ENCODE data around the gene ZNF445. TPM values are rescaled to one million over a fixed set of nuclear protein-coding genes. Genes with fewer than 3 reads are reported as not detected.

ZNF445 gene
- total RNA-seq, 1 donor from 2014 or later = 54.1 TPM

GRCh38 chr3:44495636-44496415 is 18.4 kb upstream of the ZNF445 start:
- Mint-ChIP-seq H3K36me3 (peaks cover 68% of the 10 kb centered on the region), H3K4me3 (no peak overlapping the region), H3K27me3 (ENCODE audit: low read depth) (no peaks in the 10 kb centered on the region), H3K4me1 (no peaks in the 10 kb centered on the region), H3K9me3 (peaks cover 59% of the 10 kb centered on the region), H3K27ac (no peak overlapping the region)
- TF ChIP-seq CTCF (IDR thresholded peaks at IDR 0.05; ENCODE audit: unreplicated experiment) = no peak
- DNase-seq (ENCODE audit: low spot score in 2 of 2, unreplicated experiment in 2 of 2) = no peak

DNA sequence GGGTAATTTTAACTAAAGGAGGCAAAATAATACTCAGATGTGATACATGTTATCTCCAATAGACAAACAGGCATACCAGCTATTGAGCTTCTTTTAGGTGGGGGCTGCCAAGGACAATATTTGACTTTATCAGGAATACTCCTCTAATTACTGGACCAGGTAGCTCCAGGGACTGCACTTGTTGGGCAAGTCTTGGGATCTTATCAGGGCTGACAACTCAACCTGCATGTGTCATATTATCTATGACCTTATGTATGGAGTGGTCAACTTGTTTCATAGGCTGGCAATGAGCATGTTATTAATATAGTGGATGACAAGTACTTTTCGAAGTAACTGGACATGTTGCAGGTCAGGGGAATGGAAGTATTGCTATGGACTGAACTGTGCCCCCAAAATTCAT is 15.0 kb upstream of the ZNF445 start:
- Mint-ChIP-seq H3K4me3 (no peak overlapping the region), H3K36me3 (peaks cover 57% of the 10 kb centered on the region), H3K9me3 (peaks cover 46% of the 10 kb centered on the region), H3K4me1 (no peaks in the 10 kb centered on the region), H3K27ac (no peak overlapping the region), H3K27me3 (ENCODE audit: low read depth) (no peaks in the 10 kb centered on the region)
- no peak for DNase-seq (ENCODE audit: low spot score in 2 of 2, unreplicated experiment in 2 of 2)
- TF ChIP-seq CTCF (IDR thresholded peaks at IDR 0.05; ENCODE audit: unreplicated experiment) = no peak

DNA sequence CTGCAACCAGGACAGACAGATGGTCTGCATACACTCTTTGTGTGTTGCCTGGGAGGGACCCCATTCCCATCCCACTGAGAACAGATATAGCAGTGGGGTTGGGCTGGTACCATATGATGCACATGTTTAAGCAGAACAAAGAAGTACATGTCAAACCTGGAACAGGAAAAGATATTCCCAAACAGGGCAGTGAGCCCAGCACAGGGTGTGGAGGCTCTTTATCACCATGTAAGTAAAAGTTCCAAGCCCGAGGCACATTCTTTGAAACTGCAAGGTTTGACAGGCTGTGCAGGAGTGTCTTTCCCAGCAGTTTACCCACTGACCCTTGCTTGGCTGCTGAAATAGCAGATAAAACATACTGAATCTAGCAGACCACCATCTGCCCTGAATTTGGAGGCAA is 5.3 kb upstream of the ZNF445 start:
- H3K9me3 Mint-ChIP-seq = peaks cover 23% of the 10 kb centered on the region
- H3K4me1 Mint-ChIP-seq = peaks cover 19% of the 10 kb centered on the region

DNA sequence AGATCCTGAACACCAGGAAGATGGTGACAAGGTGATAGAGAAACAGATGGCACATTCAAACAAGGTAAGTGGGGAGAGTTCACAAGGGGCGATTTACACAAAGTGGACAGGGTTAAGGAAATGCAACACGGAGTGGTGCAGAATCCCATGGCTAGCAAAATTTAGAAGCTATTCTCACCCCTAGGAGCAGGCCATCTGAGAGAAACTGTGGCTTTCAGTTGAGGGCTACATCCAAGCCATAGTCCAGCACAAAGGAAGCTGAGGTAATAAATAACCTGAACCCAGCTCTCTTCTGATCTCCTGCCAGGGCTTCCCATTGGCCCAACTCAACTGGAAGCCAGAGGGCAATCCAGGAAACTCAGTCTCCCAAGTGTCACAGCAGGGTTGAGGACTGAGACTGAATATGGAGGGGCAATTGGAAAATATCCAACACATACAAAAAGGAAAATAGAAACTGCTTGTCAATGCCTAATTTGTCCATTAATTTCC is 1.2 kb upstream of the ZNF445 start:
- no peak overlapping the region for H3K27ac Mint-ChIP-seq

More for the DNA sequence above, 5.3 kb upstream of the ZNF445 start:
- Mint-ChIP-seq H3K27ac (peak overlapping the region; percentile 69), H3K4me3 (no peak overlapping the region), H3K36me3 (peaks cover 17% of the 10 kb centered on the region), H3K27me3 (ENCODE audit: low read depth) (no peaks in the 10 kb centered on the region)
- no peak for TF ChIP-seq CTCF (IDR thresholded peaks at IDR 0.05; ENCODE audit: unreplicated experiment)
- no peak for DNase-seq (ENCODE audit: low spot score in 2 of 2, unreplicated experiment in 2 of 2)

DNA sequence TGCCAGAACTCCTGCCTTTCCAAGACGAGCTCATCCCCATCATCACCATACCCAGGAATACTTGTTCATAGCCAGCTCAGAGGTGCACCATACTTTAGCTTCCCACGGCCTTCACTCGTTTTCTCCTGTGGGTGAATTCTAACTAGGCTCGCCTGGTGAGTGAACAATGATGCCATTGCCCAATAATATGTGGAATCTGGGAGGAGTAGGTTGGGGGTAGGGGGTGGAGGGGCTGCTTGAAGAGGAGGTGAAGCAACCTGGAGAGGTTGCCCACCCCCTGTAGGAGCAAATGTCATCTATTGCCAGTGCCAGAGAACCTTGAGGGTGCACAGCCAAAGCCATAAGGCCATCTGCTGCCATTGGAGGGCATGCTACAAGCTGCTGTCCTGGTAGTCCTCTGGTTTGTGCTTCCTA is 592 bp upstream of the ZNF445 start:
- DNase-seq (ENCODE audit: low spot score in 2 of 2, unreplicated experiment in 2 of 2) = no peak
- no peak for TF ChIP-seq CTCF (IDR thresholded peaks at IDR 0.05; ENCODE audit: unreplicated experiment)
- no peaks in the 10 kb centered on the region for H3K27me3 Mint-ChIP-seq (ENCODE audit: low read depth)

More for the DNA sequence above, 1.2 kb upstream of the ZNF445 start:
- no peak for DNase-seq (ENCODE audit: low spot score in 2 of 2, unreplicated experiment in 2 of 2)
- no peaks in the 10 kb centered on the region for H3K36me3 Mint-ChIP-seq
- peak overlapping the region; percentile 97 for H3K4me3 Mint-ChIP-seq
- H3K27me3 Mint-ChIP-seq (ENCODE audit: low read depth) = no peaks in the 10 kb centered on the region
- no peak for TF ChIP-seq CTCF (IDR thresholded peaks at IDR 0.05; ENCODE audit: unreplicated experiment)
- no peaks in the 10 kb centered on the region for H3K9me3 Mint-ChIP-seq
- peaks cover 33% of the 10 kb centered on the region for H3K4me1 Mint-ChIP-seq

More for the DNA sequence above, 592 bp upstream of the ZNF445 start:
- no peaks in the 10 kb centered on the region for H3K9me3 Mint-ChIP-seq
- no peaks in the 10 kb centered on the region for H3K36me3 Mint-ChIP-seq
- peak overlapping the region; percentile 97 for H3K4me3 Mint-ChIP-seq
- H3K4me1 Mint-ChIP-seq = peaks cover 33% of the 10 kb centered on the region
- H3K27ac Mint-ChIP-seq = peak overlapping the region; percentile 97
